AG04449 (cell line): ENCODE data around the gene WDR11.

Experiments used
- CTCF ChIA-PET: fragments of 350-600 bp; formaldehyde crosslinking; extraction: SDS; loops from one replicate; lab custom pipeline; 2021; ENCODE audit warnings: antibody characterized with exemption; lab: Yijun Ruan, JAX
- POLR2A ChIA-PET: fragments of 400-600, 350-600 bp; formaldehyde crosslinking; extraction: SDS; loops from one replicate; lab custom pipeline; 2020; ENCODE audit warnings: antibody characterized with exemption, inconsistent platforms; lab: Yijun Ruan, JAX
- DNase-seq: peaks from one replicate; pipeline ENCODE4 v3.0.0-alpha.2; 2010; ENCODE audit warnings: low read depth, low spot score
- H3K4me3 ChIP-seq: 2 replicates; pipeline ENCODE4 v1.5.1; 2011; ENCODE audit warnings: low read depth, mild to moderate bottlenecking, control low read depth, low read length
- TF ChIP-seq, protein P1 (sequence below): IDR thresholded peaks from one replicate; pipeline ENCODE4 v1.5.1; 2011; ENCODE audit warnings: mild to moderate bottlenecking, moderate library complexity, low read length, control low read depth, inconsistent platforms; ENCODE audit not compliant: insufficient read depth; ENCODE audit errors: missing control alignments

Gene WDR11

DNA sequence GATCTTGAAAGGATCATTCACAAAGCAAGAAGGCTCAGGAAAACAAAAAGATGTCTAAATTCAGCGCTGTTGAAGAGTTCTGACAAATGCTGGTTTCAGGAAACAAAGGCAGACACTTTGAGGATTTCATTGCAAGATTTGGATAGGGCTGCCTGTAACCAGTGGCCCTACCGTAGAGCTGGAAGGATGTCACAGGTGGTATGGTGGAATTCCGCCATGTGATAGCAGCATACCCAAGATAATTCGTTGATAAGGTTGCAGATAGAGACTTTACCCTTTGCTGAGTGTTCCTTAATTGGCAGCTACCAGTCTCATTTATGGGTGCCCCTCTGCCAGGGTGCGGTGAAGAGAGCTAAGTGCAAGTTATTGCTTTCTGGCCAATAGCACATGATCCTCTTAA, 100.1 kb downstream of the WDR11 start:
- POLR2A ChIA-PET = no interaction called here
- DNase-seq = no peak
- CTCF ChIA-PET = interaction anchor here (1.0 to 4.4 kb wide), 5 partner anchors 8 to 949 kb away, joined by 3 to 77 read pairs (median 5); no protein-coding TSS in a partner anchor
- H3K4me3 ChIP-seq = no peak overlapping the region
- TF ChIP-seq, protein P1, sequence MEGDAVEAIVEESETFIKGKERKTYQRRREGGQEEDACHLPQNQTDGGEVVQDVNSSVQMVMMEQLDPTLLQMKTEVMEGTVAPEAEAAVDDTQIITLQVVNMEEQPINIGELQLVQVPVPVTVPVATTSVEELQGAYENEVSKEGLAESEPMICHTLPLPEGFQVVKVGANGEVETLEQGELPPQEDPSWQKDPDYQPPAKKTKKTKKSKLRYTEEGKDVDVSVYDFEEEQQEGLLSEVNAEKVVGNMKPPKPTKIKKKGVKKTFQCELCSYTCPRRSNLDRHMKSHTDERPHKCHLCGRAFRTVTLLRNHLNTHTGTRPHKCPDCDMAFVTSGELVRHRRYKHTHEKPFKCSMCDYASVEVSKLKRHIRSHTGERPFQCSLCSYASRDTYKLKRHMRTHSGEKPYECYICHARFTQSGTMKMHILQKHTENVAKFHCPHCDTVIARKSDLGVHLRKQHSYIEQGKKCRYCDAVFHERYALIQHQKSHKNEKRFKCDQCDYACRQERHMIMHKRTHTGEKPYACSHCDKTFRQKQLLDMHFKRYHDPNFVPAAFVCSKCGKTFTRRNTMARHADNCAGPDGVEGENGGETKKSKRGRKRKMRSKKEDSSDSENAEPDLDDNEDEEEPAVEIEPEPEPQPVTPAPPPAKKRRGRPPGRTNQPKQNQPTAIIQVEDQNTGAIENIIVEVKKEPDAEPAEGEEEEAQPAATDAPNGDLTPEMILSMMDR = no peak

DNA sequence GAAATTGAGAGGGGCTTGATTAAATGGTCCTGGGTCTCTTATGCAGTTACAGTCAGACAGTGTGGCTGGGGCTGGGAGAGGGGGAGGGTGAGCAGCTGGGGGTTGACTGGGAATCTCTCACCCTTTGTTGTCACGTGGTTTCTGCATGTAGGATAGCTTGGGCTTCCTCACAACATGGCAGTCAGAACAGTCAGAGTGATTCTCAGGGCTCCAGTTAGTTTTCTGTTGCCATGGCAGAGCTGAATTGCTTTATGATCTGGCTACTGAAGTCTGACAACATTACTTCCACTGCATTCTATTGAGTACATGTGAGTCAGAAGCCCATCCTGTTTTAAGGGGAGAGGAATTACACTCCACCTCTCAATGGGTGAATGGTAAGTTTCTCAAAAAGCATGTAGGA, 102.7 kb downstream of the WDR11 start:
- no peak for DNase-seq
- ChIA-PET CTCF (interaction anchor here (0.5 to 1.1 kb wide), 3 partner anchors 930 to 947 kb away, joined by 3 to 4 read pairs (median 3); no protein-coding TSS in a partner anchor), POLR2A (no interaction called here)
- H3K4me3 ChIP-seq = no peak overlapping the region
- TF ChIP-seq, protein P1 = no peak
